Measurements from ENCODE around the gene PHC2.

PHC2 gene

DNA sequence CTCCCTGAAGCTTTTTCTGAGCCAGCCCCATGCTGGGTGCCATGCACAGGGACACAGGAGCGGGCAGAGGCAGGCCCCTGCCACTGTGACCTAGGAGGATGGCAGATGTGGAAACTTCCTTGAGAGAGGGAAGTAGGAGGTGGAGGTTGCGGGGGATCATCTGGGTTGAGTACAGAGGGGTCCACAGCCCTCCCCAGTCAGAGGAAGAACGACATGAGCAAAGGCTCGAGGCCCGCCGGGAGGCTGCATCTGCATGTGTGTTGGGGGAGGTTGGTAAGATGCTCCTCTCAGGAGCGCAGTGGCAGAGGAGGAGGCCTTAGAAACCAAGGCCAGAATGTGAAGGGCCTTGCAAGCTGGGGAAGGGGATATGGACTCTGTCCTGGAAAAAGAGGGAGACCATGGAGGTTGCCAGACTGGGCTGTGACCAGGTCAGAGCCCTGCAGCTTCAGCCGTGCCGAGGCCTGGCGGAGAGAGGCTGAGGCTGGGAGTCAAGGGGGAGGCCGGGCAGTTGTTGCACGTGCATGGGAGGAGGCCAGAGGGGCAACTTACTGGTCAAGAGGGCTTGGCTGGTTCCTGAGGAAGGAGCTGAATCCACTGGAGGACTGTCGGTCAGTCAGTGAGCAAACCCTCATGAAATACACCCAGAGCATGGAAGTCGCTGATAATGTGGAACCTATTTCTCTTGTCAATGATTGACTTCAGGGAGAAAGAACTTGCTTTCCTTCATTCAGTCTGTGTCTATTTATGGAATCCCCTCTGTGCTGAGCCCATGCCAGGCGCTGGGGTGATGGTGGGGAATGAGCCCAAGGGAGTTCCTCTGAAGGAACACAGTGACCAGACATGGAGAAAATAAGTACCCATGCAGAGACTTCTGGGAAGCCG lies 141.7 kb downstream of the PHC2 start:
- no peak for DNase-seq

- DNase-seq, result no peak
These were observed 143.6 kb downstream of the PHC2 start for GRCh38 chr1:33287317-33287716.

- DNase-seq, result no peak
These were observed 144.3 kb downstream of the PHC2 start for GRCh38 chr1:33286451-33287185.

DNA sequence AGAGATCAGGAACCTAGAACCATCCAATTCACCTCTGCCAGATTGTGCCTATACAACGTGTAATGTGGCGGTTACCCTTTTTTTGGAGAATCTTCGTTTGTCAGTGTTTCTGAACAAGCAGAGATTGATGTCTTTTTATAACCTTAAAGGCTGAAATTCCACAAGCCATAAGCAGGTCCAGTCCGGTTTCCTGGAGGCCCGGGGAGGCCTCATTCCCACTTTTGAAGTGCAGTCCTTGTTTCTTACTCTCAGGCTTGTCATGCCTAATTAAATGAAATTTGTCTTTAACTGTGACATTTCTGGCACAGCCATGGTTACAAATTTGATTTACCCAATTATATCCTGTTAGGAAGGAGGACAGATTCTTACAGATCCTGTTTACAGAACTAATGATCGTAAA lies 146.8 kb downstream of the PHC2 start:
- DNase-seq, result no peak

DNA sequence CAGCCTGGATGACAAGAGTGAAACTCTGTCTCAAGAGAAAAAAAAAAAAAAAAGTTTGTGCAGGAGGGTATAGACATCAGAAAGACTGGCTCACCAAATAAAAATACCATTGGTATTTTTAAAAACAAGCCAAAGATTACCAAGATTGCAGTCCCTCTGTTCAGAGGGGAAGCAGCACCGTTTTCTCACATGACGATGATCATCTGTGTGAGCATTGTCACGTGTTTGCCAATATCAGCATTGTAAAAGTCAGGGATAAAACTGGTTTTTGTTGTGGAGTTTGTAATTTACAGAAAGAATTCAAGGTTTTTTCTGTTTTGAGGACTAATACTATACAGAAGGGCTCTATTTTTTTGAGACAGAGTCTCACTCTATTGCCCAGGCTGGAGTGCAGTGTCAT lies 148.1 kb downstream of the PHC2 start:
- DNase-seq, result no peak

- DNase-seq, result no peak
These were observed 149.2 kb downstream of the PHC2 start for GRCh38 chr1:33281554-33282303.

DNA sequence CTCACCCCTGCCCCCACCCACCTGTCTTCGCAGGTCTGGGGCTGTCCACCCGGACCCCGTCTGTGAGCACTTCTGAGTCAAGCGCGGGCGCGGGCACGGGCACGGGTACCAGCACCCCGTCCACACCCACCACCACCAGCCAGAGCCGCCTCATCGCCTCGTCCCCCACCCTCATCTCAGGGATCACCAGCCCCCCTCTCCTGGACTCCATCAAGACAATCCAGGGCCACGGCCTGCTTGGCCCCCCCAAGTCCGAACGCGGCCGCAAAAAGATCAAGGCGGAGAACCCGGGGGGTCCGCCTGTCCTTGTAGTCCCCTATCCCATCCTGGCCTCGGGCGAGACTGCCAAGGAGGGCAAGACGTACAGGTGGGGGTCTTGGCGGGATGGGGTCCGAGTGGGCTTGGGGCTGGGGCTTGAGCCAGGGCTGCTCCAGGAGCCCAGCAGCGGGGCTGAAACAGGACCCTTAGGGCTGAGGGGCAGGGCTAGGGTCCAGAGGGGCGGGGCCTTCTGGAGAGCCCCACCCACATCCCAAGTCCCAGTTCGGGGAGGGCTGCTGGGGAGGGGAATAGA lies 150.7 kb downstream of the PHC2 start:
- DNase-seq, result no peak

DNA sequence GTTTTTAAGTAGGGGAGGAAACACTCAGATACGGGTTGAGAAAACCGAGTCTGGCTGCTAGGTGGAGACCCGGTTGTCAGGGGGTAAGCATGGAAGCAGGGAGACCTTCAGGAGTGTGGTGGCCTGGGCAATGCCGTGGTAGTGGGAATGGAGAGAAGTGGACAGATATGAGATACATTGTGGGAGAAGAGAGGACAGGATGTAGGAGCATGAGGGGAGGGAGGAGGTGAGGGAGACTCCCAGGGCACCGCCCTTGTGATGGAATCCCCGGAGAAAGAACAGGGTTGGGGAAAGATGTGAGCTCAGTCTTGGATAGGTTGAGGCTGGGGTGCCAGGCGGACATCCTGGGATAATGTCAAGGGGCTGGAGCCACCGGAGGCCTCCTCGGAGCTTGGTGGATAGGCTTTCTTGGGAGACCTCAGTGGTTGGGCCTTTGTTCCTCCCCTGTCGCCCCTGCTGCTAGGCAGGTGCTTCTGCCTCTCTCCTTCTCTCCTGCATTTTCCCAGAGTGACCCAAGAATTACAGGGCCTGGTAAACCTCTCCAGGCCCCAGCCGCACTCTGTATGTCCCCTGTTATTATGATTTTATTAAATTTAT lies 153.3 kb downstream of the PHC2 start:
- DNase-seq, result no peak

DNA sequence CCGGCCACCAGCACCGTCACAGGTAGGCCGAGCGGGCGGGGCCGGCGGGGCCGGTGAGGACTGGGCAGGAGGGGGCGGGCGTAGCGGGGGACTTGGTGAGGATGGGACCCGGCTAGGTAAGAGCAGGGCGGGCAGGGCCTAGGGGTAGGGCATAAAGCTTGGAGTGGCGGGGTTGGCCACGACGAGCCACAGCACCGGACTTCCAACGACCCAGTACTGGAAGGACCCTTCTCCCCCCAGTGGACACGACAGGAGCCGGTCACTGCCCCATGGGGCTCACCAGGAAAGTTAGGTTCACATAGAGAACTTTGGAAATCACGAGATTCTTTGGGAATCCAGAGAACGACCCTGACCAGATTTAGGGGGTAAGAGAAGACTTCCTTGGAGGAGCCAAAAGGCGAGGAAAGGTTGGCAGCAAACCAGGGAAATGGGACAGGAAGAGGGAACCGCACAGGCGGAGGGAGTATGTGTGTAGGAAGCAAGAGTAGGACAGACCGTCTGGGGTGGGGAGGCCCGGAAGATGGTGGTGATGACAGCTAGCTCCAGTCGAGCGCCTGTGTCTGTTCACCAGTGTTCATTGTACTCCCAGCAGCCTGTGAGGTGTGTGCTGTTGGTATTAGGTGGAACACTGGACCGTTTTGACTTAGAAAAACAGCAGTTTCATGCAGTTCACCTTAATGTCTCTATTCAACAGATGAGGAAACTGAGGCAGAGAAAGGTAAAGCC lies 154.2 kb downstream of the PHC2 start:
- no peak for DNase-seq

DNA sequence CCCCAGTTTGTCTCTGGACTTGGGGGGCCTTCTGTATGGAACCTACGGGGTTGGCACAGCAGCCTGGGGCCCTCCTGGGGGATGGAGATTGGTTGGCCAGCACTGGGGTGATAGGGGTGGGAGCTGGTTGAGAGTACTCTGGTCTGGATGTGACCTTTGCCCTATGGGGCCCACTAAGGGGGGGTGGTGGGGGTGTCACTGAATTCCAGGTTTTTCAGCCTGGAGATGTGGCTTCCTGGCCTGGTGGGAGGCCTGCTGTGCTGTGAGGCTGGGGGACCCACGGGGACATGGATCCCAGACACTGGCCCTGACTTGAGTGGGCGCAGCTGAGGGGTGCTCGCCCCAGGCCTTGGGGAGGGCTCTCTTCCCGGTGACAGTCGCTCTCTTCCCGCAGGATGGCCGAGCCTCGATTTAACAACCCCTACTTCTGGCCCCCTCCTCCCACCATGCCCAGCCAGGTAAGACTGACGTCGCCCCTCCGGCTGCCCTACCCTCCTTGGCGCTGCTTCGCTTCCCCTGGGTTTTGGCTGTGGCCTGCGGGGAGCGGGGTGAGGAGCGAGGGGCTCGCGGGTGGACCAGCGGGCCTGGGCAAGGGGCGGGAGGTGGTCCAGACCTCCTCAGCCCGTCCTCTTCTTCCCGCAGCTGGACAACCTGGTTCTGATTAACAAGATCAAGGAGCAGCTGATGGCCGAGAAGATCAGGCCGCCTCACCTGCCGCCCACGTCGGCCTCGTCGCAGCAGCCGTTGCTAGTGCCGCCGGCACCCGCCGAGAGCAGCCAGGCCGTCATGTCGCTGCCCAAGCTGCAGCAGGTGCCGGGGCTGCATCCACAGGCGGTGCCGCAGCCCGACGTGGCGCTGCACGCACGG lies 155.0 kb downstream of the PHC2 start:
- DNase-seq, result no peak

- no peak for DNase-seq
These were observed 155.7 kb downstream of the PHC2 start for GRCh38 chr1:33275195-33275594.

DNA sequence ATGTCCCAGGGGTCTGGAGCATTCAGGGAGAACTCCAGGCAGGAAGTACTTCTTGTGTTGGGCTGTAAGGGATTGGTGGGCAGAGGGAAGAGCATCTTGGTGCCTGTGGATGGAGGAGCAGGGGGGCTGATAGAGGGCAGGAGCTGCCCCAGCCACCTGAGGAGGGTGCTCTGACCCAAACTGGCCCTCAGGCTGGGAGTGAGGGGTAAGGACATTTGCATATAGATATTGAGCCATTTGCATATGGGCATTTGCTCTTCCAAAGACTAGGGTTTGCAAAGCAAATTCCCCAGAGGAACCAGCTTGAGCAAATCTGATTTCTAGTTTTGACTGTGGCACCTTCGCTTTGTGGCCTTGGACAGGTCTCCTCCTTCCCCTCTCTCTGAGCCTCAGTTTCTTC lies 156.4 kb downstream of the PHC2 start:
- DNase-seq, result no peak

GRCh38 chr1:33273961-33274371 lies 156.9 kb downstream of the PHC2 start:
- no peak for DNase-seq
